NCI-H187 (cell line): ENCODE data around the gene PLA2G2F.

ENCODE experiments used
- DNase-seq, 2 experiments: peaks; one replicate each; lab custom pipeline; 2025; lab: John Stamatoyannopoulos, UW

Gene PLA2G2F

GRCh38 chr1:20189664-20190063 lies 50.5 kb downstream of the PLA2G2F start:
- DNase-seq = no peak

- DNase-seq = no peak
Measured at GRCh38 chr1:20190256-20191160, 51.4 kb downstream of the PLA2G2F start.

GRCh38 chr1:20191266-20191825 lies 52.2 kb downstream of the PLA2G2F start:
- no peak for DNase-seq

- DNase-seq = no peak
Measured at GRCh38 chr1:20192364-20192763, 53.2 kb downstream of the PLA2G2F start.

GRCh38 chr1:20192871-20193411 lies 53.8 kb downstream of the PLA2G2F start:
- DNase-seq = no peak

DNA sequence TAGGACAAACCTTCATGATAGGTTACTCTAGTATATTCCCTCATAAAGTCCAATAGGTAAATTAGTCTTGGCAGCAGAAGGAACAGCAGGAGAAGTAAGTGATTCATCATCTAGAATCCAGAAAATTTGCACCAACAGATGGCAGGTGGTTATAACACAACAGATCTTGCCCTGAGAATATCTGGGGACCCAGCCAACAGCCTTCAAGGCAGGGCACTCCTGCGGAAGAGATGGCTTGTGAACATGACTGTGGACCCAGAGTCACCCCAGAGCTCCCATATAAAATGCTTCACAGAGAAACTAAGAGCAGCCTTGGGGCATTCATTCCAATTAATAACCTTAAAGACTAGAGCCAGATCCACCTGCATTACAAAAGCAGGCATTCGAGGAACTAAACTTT lies 55.1 kb downstream of the PLA2G2F start:
- no peak for DNase-seq

GRCh38 chr1:20194757-20195461 lies 55.8 kb downstream of the PLA2G2F start:
- DNase-seq = peak in 1 of 2 experiments; percentile 9

- no peak for DNase-seq
Measured at GRCh38 chr1:20195462-20195780, 56.3 kb downstream of the PLA2G2F start.

- DNase-seq = no peak
Measured at GRCh38 chr1:20197329-20197791, 58.2 kb downstream of the PLA2G2F start.

DNA sequence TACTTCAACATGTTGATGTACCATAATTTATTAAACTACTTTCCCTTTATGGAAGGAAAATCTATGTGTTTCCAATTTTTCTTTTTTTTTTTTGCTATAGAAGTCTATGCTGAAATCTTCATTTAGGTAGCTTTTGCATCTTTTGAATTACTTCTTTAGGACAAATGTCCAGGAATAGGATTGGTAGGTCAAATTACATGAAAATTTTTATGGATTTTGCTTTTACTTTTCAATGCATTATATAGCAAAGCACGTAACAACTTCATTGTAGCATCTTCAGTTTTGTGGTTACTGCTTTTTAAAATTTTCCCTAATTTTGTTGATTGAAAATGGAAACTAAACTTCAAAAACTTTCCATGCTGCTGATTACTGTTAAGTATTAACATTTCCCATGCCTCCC lies 59.2 kb downstream of the PLA2G2F start:
- DNase-seq = no peak

- DNase-seq = no peak
Measured at GRCh38 chr1:20198918-20199317, 59.8 kb downstream of the PLA2G2F start.

DNA sequence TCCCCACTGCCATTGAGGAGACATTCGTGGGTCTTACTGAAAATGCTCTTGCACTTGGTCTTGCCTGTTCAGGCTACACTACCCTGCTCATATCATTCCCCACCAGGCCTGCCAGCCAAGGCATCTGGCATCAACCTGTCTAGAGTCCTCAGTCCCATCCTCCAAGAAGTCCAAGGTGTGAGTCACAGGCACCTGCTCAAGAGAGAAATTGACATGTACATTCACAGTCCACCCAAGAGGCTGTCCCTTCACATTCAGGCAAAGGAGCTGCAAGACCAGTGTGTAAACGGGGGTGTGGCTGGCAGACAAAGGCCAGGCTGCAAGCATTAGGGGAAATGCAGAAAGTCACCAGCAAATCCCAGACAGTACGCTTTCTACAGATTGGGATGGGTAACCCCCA lies 60.3 kb downstream of the PLA2G2F start:
- no peak for DNase-seq

DNA sequence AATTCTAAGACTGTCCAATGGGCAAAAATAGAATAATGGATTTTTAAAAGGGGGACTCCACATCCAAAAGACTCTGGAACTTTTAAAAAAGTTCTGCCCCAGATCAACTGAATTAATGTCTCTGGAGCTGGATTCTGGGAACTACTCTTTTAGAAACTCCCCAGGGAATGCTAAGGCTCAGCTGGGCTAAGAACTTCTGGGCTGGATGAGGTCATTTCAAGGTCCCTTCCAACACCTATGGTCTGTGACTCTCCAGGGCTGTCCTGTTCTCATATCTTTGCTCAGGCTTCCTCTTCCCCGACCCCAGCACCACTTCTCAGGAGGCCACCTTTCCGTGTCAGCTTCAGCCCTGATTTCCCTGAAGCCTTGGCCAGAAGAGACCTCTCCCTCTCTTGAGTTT lies 60.7 kb downstream of the PLA2G2F start:
- DNase-seq = no peak
